ENCODE data around the gene PPID. TPM values are rescaled to one million over a fixed set of nuclear protein-coding genes. Genes with fewer than 3 reads are reported as not detected.
"Not testable (repeated sequence)": the region's sequence is repeated elsewhere in the genome, so short reads cannot be mapped to it uniquely, and the experiment has no call there.

Gene PPID
- total RNA-seq, 2 donors from 2014 or later = 20.3 to 48.5 TPM

- no peaks in the 10 kb centered on the region for H3K27me3 ChIP-seq
- intact Hi-C loops (cut with DNase I) = no loop called here
- no peak for DNase-seq
- H3K36me3 ChIP-seq = no peaks in the 10 kb centered on the region
- H3K9me3 ChIP-seq = no peaks in the 10 kb centered on the region
- H3K27ac ChIP-seq = no peak overlapping the region
- no peak overlapping the region for H3K9ac ChIP-seq (ENCODE audit: low read depth in 2 of 2, low read length in 2 of 2)
- no peak for TF ChIP-seq CTCF (IDR thresholded peaks at IDR 0.05)
- no peak overlapping the region for H3K4me3 ChIP-seq
- H3K4me1 ChIP-seq = no peaks in the 10 kb centered on the region
Measured at GRCh38 chr4:158664806-158665205, 58.4 kb downstream of the PPID start.

GRCh38 chr4:158663707-158664625, 59.2 kb downstream of the PPID start:
- H3K27ac ChIP-seq; H3K27me3 ChIP-seq; H3K9ac ChIP-seq (ENCODE audit: low read depth in 2 of 2, low read length in 2 of 2); H3K4me1 ChIP-seq; H3K4me3 ChIP-seq; intact Hi-C loops (cut with DNase I); DNase-seq; H3K9me3 ChIP-seq; H3K36me3 ChIP-seq: not testable (repeated sequence)

- not testable (repeated sequence) for H3K36me3 ChIP-seq
Measured at GRCh38 chr4:158663255-158663654, 59.9 kb downstream of the PPID start.

More at GRCh38 chr4:158663255-158663654, 59.9 kb downstream of the PPID start:
- H3K27ac ChIP-seq; H3K4me1 ChIP-seq; H3K4me3 ChIP-seq; H3K9me3 ChIP-seq; H3K27me3 ChIP-seq; DNase-seq; H3K9ac ChIP-seq (ENCODE audit: low read depth in 2 of 2, low read length in 2 of 2); intact Hi-C loops (cut with DNase I): not testable (repeated sequence)

Other genes starting within 250 kb of the PPID start
- gene RXFP1, start 201.5 kb downstream of the PPID start, total RNA-seq = under 1 TPM; 0.24 to 0.37 TPM
- 1 to 10 TPM; 3.7 to 7.4 TPM for gene C4orf46, start 51.5 kb downstream of the PPID start, total RNA-seq
- 10 to 100 TPM; 63.7 to 72.9 TPM for gene ETFDH, start 51.1 kb downstream of the PPID start, total RNA-seq
- gene FNIP2, start 45.6 kb upstream of the PPID start, total RNA-seq = 10 to 100 TPM; 56.2 to 89.6 TPM

Measured in colonic mucosa (tissue), 4 donors.